ENCODE measurements around the gene ZBTB7A.

ZBTB7A gene

DNA sequence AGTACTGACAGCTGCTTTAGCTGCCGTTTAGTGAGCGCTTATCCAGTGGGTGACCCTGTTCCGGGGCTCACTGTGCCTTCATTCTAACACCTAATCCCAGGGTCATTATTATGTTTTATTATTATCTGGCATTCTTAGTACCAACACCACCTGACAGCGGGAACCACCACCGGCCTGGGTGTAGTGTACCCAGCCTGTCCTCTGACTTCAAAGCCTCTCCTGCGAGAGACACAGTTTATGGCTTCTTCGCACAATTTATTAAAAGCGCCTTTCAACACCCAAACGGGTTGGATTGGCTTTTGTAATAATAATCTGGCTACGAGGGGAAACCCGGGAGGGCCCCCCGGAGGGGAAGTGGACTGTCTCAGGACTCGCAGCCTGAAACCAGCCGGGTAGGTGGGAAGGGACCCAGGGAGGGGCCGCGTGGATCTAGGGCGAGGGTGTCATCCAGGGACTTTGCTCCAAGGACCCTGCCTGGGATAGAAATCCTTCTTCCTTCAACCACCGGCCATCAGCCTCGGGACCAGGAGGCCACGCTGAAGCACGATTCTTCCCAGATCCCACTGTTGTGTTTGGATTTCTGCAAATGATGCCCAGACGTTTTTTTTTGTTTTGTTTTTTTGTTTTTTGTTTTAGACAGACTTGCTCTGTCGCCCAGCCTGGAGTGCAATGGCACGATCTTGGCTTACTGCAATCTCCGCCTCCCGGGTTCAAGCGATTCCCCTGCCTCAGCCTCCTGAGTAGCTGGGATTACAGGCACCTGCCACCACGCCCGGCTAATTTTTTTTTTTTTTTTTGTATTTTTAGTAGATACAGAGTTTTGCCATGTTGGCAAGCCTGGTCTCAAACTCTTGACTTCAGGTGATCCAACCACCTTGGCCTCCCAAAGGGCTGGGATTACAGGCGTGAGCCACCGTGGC is 1.6 kb upstream of the ZBTB7A start:
- Histone ChIP-seq H3K23ac (ENCODE audit: low read length in 2 of 2) (no peak overlapping the region), H3K36me3 (ENCODE audit: control insufficient read depth in 1 of 2, insufficient read depth in 2 of 2, low read depth in 1 of 2, low read length in 2 of 2) (peaks cover 3 to 9% of the 10 kb centered on the region in 2 experiments), H4K91ac (ENCODE audit: low read length) (no peak overlapping the region), H3K9me3 (ENCODE audit: control insufficient read depth, low read length) (no peaks in the 10 kb centered on the region), H3K27me3 (ENCODE audit: control insufficient read depth in 1 of 2, insufficient read depth in 1 of 2, low read length in 2 of 2) (no peaks in the 10 kb centered on the region), H4K8ac (ENCODE audit: low read length) (no peak overlapping the region), H3K4me2 (ENCODE audit: low read length, poor library complexity, severe bottlenecking) (peak overlapping the region; percentile 92), H3K4me1 (ENCODE audit: control insufficient read depth, insufficient read depth, low read depth, low read length) (peaks cover 12% of the 10 kb centered on the region), H2BK15ac (ENCODE audit: low read depth, poor library complexity, severe bottlenecking) (no peak overlapping the region), H3K18ac (ENCODE audit: low read depth in 1 of 2, low read length in 2 of 2) (no peak overlapping the region), H2BK5ac (ENCODE audit: low read depth, low read length, poor library complexity, severe bottlenecking) (no peak overlapping the region), H3K79me1 (replicated peaks; ENCODE audit: low read length, poor library complexity, severe bottlenecking) (no peaks in the 10 kb centered on the region), H3K27ac (ENCODE audit: low read length, poor library complexity, severe bottlenecking) (no peak overlapping the region), H2AK5ac (ENCODE audit: low read length, severe bottlenecking) (no peak overlapping the region), H3K4ac (ENCODE audit: low read depth in 1 of 2, low read length in 2 of 2) (peak overlapping the region in 1 of 2 experiments; percentile 11), H3K9ac (ENCODE audit: low read length) (peak overlapping the region; percentile 67), H2AFZ (ENCODE audit: low read depth, low read length) (no peak overlapping the region), H2BK12ac (ENCODE audit: low read length in 2 of 2) (peak overlapping the region in 1 of 2 experiments; percentile 29), H3K14ac (ENCODE audit: low read length in 2 of 2) (no peak overlapping the region), H2BK120ac (ENCODE audit: low read depth, low read length) (no peak overlapping the region), H3K4me3 (ENCODE audit: insufficient read depth in 1 of 2, low read depth in 1 of 2, low read length in 2 of 2) (peak overlapping the region in 1 of 2 experiments; percentile 64)
- no peak for DNase-seq
- WGBS = 42% methylated on average over 30 of the region's 31 CpGs

DNA sequence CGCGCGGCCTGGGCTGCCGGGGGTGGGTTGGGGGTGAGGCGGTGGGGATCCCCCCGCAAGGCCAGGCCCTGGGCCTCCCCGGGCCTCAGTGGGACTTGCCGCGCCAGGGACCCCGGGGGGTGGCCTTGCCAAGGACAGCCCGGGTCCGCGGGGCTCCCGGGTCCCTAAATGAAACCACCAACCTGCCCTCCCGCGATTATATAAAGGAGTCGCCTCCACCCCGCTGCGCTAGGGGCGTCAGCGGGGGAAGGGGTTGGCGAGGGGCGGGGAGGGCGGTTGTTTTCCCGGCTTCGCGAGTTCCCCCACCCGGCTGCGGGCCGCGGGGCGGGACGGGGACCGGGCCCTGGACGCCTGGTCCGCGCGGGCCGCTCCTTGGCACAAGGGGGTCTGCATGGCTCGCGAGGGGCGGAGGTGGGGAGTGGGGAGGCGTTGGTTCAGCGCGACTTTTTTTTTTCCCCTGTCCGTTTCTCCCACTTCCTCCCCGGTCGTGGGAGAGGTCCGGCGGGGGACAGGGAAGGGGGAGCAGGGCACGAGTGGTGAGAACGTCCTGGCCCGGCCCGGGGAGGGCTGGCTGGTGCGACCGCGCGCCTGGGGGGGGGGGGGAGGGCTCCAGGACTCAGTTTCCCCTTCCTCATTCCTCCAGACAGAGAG is 822 bp upstream of the ZBTB7A start:
- no peak overlapping the region for H2AK5ac ChIP-seq (ENCODE audit: low read length, severe bottlenecking)
- H3K4me1 ChIP-seq (ENCODE audit: control insufficient read depth, insufficient read depth, low read depth, low read length) = peaks cover 19% of the 10 kb centered on the region
- H3K4me2 ChIP-seq (ENCODE audit: low read length, poor library complexity, severe bottlenecking) = peak overlapping the region; percentile 92
- H3K79me1 ChIP-seq (replicated peaks; ENCODE audit: low read length, poor library complexity, severe bottlenecking) = no peaks in the 10 kb centered on the region
- under 1% methylated on average over 13 of the region's 58 CpGs for WGBS
- H3K27ac ChIP-seq (ENCODE audit: low read length, poor library complexity, severe bottlenecking) = no peak overlapping the region
- no peaks in the 10 kb centered on the region for H3K9me3 ChIP-seq (ENCODE audit: control insufficient read depth, low read length)
- H2BK12ac ChIP-seq (ENCODE audit: low read length in 2 of 2) = peak overlapping the region in 1 of 2 experiments; percentile 54
- no peak overlapping the region for H2BK5ac ChIP-seq (ENCODE audit: low read depth, low read length, poor library complexity, severe bottlenecking)
- peak overlapping the region; percentile 67 for H3K9ac ChIP-seq (ENCODE audit: low read length)
- H3K36me3 ChIP-seq (ENCODE audit: control insufficient read depth in 1 of 2, insufficient read depth in 2 of 2, low read depth in 1 of 2, low read length in 2 of 2) = peaks cover 10 to 17% of the 10 kb centered on the region in 2 experiments
- H3K4me3 ChIP-seq (ENCODE audit: insufficient read depth in 1 of 2, low read depth in 1 of 2, low read length in 2 of 2) = peak overlapping the region; percentile 64 to 87
- peak overlapping the region; percentile 67 for H4K91ac ChIP-seq (ENCODE audit: low read length)
- H3K18ac ChIP-seq (ENCODE audit: low read depth in 1 of 2, low read length in 2 of 2) = peak overlapping the region; percentile 67 to 92
- H4K8ac ChIP-seq (ENCODE audit: low read length) = peak overlapping the region; percentile 82
- H3K23ac ChIP-seq (ENCODE audit: low read length in 2 of 2) = peak overlapping the region in 1 of 2 experiments; percentile 65
- no peak overlapping the region for H2AFZ ChIP-seq (ENCODE audit: low read depth, low read length)
- H2BK120ac ChIP-seq (ENCODE audit: low read depth, low read length) = peak overlapping the region; percentile 97
- no peaks in the 10 kb centered on the region for H3K27me3 ChIP-seq (ENCODE audit: control insufficient read depth in 1 of 2, insufficient read depth in 1 of 2, low read length in 2 of 2)
- no peak for DNase-seq
- peak overlapping the region; percentile 55 to 62 for H3K4ac ChIP-seq (ENCODE audit: low read depth in 1 of 2, low read length in 2 of 2)
- peak overlapping the region in 1 of 2 experiments; percentile 36 for H3K14ac ChIP-seq (ENCODE audit: low read length in 2 of 2)
- peak overlapping the region; percentile 98 for H2BK15ac ChIP-seq (ENCODE audit: low read depth, poor library complexity, severe bottlenecking)

DNA sequence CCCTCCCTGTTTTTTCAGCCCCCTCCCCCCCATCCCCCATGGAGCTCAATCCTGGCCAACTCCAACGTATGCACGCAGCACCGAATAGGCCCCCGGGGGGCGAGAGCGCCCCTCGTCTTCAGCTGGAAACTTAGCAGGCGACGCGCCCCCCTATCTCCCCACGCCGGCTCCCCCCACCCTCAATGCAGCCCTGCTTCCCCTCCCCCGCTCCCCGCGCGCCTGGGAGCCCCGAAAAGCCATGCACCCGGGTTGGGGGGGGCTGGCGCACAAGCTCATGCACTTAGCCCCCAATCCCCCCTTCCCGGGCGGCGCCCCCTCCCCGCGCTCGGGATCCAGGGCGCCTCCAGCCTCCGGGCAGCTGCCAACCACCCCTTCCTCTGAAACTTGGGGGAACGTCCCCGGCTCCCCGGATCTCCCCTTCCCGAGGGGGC is 508 bp downstream of the ZBTB7A start:
- no peak overlapping the region for H3K27ac ChIP-seq (ENCODE audit: low read length, poor library complexity, severe bottlenecking)
- H3K4ac ChIP-seq (ENCODE audit: low read depth in 1 of 2, low read length in 2 of 2) = peak overlapping the region; percentile 73 to 99
- H3K18ac ChIP-seq (ENCODE audit: low read depth in 1 of 2, low read length in 2 of 2) = peak overlapping the region; percentile 97
- peak overlapping the region; percentile 72 to 87 for H3K4me3 ChIP-seq (ENCODE audit: insufficient read depth in 1 of 2, low read depth in 1 of 2, low read length in 2 of 2)
- no peaks in the 10 kb centered on the region for H3K27me3 ChIP-seq (ENCODE audit: control insufficient read depth in 1 of 2, insufficient read depth in 1 of 2, low read length in 2 of 2)
- no peak overlapping the region for H2BK5ac ChIP-seq (ENCODE audit: low read depth, low read length, poor library complexity, severe bottlenecking)
- peak overlapping the region; percentile 26 for H2BK15ac ChIP-seq (ENCODE audit: low read depth, poor library complexity, severe bottlenecking)
- H3K79me1 ChIP-seq (replicated peaks; ENCODE audit: low read length, poor library complexity, severe bottlenecking) = no peaks in the 10 kb centered on the region
- peak overlapping the region; percentile 79 for H3K9ac ChIP-seq (ENCODE audit: low read length)
- H4K91ac ChIP-seq (ENCODE audit: low read length) = peak overlapping the region; percentile 87
- peak overlapping the region; percentile 97 for H2BK120ac ChIP-seq (ENCODE audit: low read depth, low read length)
- no peak for DNase-seq
- H3K36me3 ChIP-seq (ENCODE audit: control insufficient read depth in 1 of 2, insufficient read depth in 2 of 2, low read depth in 1 of 2, low read length in 2 of 2) = peaks cover 19 to 30% of the 10 kb centered on the region in 2 experiments
- no peak overlapping the region for H2AFZ ChIP-seq (ENCODE audit: low read depth, low read length)
- WGBS = 5% methylated on average over 12 of the region's 31 CpGs
- H3K4me2 ChIP-seq (ENCODE audit: low read length, poor library complexity, severe bottlenecking) = peak overlapping the region; percentile 65
- no peak overlapping the region for H2AK5ac ChIP-seq (ENCODE audit: low read length, severe bottlenecking)
- peak overlapping the region in 1 of 2 experiments; percentile 62 for H3K23ac ChIP-seq (ENCODE audit: low read length in 2 of 2)
- peak overlapping the region; percentile 73 for H4K8ac ChIP-seq (ENCODE audit: low read length)
- H3K14ac ChIP-seq (ENCODE audit: low read length in 2 of 2) = peak overlapping the region; percentile 82 to 84
- no peak overlapping the region for H2BK12ac ChIP-seq (ENCODE audit: low read length in 2 of 2)
- H3K9me3 ChIP-seq (ENCODE audit: control insufficient read depth, low read length) = no peaks in the 10 kb centered on the region
- H3K4me1 ChIP-seq (ENCODE audit: control insufficient read depth, insufficient read depth, low read depth, low read length) = peaks cover 32% of the 10 kb centered on the region

All from mesenchymal stem cell (in vitro differentiated cells and primary cell).